ENCODE measurements around the gene TBP.

- TF ChIP-seq CTCF (IDR thresholded peaks at IDR 0.05; ENCODE audit: insufficient read depth, low read depth, low read length) (no peak), EZH2 (IDR thresholded peaks at IDR 0.05; ENCODE audit: insufficient read depth, low read length) (no peak)
Observed at GRCh38 chr6:170524172-170524502, 30.0 kb upstream of the TBP start.

Measured in astrocyte (in vitro differentiated cells and primary cell).